Thoracic aorta endothelial cell (primary cell): ENCODE measurements around the gene ACTMAP. TPM values are rescaled to one million over a fixed set of nuclear protein-coding genes. Genes with fewer than 3 reads are reported as not detected.

ENCODE experiments used
- small RNA-seq: library from RNA; depleted of rRNA; stranded (forward); fragments of <200 nt; gene quantifications from one replicate; pipeline ENCODE3, GENCODE V24; 2012
- total RNA-seq: library from RNA; depleted of rRNA; stranded (reverse); fragments of >200 nt; gene quantifications from 2 replicates; pipeline ENCODE4 v1.2.3, GENCODE V29; 2012

ACTMAP gene, protein sequence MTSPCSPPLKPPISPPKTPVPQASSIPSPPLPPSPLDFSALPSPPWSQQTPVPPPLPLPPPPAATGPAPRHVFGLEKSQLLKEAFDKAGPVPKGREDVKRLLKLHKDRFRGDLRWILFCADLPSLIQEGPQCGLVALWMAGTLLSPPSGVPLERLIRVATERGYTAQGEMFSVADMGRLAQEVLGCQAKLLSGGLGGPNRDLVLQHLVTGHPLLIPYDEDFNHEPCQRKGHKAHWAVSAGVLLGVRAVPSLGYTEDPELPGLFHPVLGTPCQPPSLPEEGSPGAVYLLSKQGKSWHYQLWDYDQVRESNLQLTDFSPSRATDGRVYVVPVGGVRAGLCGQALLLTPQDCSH
- 1.3 and 1.9 TPM in 2 replicates for total RNA-seq

DNA sequence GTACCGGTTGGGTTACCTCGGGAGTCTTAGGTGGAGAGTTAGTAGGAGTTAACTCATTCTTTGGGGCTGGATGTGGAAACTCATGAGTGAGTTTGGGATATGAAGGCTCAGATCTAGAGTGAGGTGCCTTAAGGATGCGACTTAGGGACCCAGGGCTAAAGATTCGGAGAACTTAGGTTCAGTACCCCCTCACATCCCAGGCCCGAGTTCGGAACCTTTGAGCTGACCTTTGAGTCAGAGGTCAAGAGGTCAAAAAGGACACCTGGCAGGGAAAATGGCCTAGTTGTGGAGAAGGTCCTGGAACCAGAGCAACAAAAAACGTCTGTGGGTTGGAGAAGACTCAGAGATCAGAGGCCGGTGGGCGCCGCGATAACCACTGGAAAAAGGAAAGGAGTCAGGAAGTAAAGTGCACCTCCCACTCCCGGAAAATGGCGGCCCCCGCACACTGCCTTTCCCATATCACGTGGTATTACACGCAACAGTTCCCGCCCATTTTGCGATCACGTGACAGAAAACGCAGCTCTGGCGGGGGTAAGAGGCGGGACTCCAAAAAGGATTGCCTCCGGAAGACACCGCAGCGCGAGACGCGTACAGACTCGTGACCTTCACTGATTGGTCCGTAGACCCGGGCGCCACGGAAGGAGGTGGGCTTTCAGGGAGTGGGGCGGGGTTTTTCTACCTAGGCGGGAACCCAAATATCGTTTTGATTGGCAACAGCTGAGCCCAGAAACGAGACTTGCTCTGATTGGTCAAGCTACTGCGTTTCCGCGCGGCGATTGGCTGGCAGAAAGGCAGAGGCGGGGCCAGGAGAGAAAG lies at the start of gene ACTMAP:
Gene ACTMAP (minus strand): TSS at position 420 of the 816 bp plus-strand sequence. CDS start 674 bp downstream, outside the sequence.

DNA sequence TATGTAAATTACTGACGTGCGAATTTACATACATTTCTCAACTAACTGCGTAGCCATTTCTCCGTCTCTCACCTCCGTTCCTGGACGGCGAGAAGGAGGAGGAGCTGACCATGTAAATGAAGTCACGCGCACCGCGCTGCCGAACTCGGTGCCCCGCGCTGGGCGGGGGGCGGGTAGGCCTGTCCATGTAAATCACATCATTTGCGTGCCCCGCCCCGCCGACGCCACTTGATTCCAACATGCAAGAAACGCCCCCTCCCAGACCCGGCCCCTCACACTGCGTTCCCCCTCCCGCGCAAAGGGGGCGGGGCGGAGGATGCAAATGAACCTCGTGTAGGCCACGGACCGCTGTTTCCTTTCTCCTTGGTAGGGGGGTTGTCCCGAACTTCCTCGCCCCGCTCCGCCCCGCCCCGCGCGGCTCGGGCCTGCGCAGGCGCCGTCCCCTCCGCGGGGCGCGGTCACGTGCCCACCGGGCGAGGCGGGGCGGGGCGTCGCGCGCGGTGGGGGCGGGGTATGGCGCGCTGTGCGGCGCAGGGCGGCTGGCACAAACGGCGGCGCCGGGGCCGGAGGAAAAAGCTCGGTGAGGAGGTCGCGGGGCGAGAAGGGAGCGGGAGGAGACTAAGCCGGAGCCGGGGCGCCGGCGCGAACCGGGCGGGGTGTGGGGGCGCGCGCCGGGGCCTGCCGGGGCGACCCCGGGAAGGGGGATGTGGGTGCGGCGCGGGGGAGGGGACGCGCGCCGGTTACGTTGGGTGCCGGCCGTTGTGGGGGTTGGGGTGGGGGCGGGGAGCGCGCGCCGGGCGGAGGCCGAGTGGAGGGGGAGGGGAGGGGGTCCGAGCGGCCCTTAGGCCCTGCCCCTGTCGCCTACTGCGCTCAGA lies 48.6 kb upstream of the ACTMAP start, which contains the start of gene EGLN2:
Gene EGLN2 (plus strand): TSS at position 509 of the 875 bp plus-strand sequence. CDS start 1,382 bp downstream, outside the sequence.

DNA sequence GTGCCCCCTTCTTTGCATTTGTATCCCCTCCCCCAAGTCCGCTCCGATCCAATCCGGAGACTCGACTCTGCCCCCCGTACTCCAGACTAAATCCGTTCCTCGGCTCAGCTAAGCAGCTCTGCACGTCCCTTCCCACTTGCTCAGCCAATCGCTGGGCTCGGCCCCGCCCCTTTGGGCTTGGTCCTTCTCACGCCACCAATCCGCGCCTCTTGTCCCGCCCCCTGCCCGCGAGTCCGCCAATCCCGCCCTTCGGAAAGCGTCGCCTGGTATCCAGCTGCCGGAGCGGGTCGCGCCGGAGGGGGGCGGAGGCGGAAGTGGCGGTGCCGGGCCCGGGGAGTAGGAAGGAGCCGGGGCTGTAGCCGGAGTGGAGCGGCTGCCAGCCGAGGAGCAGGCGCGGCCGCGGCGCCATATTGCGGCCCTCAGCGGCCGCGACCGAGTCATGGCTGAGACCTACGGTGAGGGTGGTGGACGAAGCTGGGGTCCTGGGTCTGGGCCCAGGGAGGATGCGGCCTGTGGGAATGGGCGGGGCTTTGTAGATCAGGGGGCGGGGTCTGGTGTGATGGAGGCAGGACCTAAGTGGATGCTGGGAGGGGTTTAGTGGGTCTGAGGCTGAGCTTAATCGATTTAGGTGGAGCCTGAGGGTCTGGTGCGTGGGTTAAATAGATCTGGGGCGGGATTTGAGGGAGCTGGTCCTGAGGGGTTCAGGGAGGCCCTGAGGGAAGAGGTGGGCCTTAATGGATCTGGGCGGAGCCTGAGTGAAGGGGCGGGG lies 27.8 kb upstream of the ACTMAP start, which contains the start of gene RAB4B:
Gene RAB4B (plus strand): TSS at position 311 of the 769 bp plus-strand sequence. CDS start 129 bp downstream, at position 440.

DNA sequence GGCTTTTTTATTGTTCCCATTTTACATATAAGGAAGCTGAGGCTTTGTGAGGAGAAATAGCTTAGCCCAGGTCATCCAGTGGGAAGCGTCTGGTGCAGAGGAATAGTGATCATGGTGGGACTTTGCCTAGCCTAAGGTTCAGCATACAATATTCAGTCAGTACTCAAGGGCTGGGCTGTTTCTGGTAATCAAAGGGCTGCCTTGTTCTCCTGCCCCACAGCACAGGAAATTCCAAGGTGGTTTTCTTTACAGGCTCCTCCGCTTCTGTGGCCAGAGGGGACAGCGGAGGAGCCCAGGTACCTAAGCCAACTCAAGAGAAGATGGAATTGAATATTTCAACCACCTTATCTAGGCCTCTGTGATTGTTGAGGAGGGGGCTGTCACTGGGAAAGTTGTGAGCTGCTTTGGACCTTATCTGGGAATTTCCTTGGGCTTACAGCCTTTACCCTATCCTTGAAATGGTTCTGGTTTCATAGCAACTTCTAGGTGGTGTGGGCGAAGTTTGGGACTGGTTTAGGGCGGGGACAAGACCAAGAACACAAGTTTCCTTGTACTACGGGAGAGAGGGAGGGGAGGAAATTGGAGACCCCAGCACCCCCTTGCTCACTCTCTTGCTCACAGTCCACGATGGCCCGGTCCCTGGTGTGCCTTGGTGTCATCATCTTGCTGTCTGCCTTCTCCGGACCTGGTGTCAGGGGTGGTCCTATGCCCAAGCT lies 24.8 kb upstream of the ACTMAP start, which contains the start of gene MIA:
Gene MIA (plus strand): TSS at position 606 of the 716 bp plus-strand sequence. CDS start 22 bp downstream, at position 628.

DNA sequence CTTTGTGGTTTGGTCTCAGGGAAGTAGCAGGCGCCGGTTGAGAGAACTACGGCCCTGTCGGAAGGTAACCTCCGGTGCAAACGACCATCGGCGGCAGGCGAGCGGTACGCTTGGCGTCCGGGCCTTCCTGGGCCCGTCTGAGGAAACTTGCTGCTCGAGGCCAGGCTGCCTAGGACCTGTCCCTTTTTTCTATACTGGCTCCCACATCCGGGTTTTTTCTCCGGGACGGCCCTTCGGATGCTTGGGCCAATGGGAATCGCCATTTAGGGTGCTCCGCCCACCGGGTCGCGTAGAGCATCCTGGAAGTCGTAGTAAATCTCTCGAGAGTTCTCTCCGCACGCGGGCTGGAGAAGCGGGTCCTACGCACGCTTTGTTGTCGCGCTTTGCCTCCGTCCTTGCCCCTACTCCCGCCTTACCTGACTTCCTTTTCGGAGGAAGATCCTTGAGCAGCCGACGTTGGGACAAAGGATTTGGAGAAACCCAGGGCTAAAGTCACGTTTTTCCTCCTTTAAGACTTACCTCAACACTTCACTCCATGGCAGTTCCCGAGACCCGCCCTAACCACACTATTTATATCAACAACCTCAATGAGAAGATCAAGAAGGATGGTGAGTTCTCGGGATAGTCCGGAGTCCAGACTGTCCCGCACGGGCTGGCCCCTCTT lies 729 bp upstream of the ACTMAP start, which contains the start of gene SNRPA:
Gene SNRPA (plus strand): TSS at position 330 of the 664 bp plus-strand sequence. CDS start 206 bp downstream, at position 536.

DNA sequence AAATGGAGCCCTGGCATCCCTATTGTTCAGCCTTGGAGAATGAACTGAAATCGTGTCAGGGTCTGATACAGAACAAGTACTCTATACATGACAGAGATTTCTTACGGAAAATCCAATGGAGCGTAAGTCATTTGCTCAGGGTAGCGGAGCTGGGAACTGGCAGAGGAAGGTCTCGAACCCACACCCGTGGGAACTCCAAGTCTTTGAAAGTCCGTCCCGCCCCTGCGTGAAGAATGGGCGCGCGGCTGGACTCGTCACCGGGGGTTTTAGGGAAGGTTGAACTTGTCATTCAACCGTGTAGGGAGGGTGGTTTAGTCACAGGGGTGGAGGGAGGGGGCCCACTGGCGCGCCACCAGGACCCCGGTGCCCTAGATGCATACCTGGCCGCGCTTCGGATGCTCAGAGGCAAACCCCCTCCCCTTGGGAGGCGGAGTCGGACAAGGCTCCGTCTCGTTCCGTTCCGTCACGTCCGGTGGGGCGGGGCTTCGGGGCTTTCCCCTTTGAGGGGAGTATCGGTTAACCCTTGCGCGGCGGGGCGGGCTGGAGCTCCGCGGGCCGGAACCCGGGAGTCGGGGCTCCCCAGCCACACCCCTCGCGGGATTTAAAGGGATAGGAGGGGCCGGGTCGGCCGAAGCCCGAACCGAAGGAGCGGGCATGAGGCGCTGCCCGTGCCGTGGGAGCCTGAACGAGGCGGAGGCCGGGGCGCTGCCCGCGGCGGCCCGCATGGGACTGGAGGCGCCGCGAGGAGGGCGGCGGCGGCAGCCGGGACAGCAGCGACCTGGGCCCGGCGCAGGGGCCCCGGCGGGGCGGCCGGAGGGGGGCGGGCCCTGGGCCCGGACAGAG lies 33.6 kb downstream of the ACTMAP start, which contains the start of the genes COQ8B and ITPKC:
Gene COQ8B (minus strand): TSS at position 405 of the 843 bp plus-strand sequence. CDS start 2,254 bp downstream, outside the sequence.
Gene ITPKC (plus strand): TSS at position 631 of the 843 bp plus-strand sequence. CDS start 24 bp downstream, at position 655.

Small RNA genes lying within 50 kb of the gene (small RNA-seq; reads per million reads assigned to genes)
- not detected for gene RNU6-195P

Other genes with a start within 250 kb of the ACTMAP start
- 20.7 and 31.9 TPM in 2 replicates for gene SHKBP1, start 173.6 kb downstream of the ACTMAP start, total RNA-seq
- gene LTBP4, start 149.1 kb downstream of the ACTMAP start, total RNA-seq = 11.6 and 13.3 TPM in 2 replicates
- 28.9 and 32.9 TPM in 2 replicates for gene NUMBL, start 59.8 kb downstream of the ACTMAP start, total RNA-seq
- gene COQ8B, start 33.6 kb downstream of the ACTMAP start, total RNA-seq = 19.0 and 21.5 TPM in 2 replicates
- gene ITPKC, start 33.4 kb downstream of the ACTMAP start, total RNA-seq = 15.2 and 19.9 TPM in 2 replicates
- 42.2 and 59.0 TPM in 2 replicates for gene SNRPA, start 726 bp upstream of the ACTMAP start, total RNA-seq
- not detected in 2 replicates for gene MIA, start 25.0 kb upstream of the ACTMAP start, total RNA-seq
- 10.0 and 13.3 TPM in 2 replicates for gene RAB4B, start 27.8 kb upstream of the ACTMAP start, total RNA-seq
- gene EGLN2, start 48.7 kb upstream of the ACTMAP start, total RNA-seq = 63.2 and 74.7 TPM in 2 replicates
- not detected in 2 replicates for gene CYP2A6, start 100.0 kb upstream of the ACTMAP start, total RNA-seq
- not detected in 2 replicates for gene CYP2A7, start 131.8 kb upstream of the ACTMAP start, total RNA-seq
- gene CYP2B6, start 240.8 kb upstream of the ACTMAP start, total RNA-seq = not detected in 2 replicates